A549 treated with Hydrocortisone at 1 μM for 4 hours (cell line): ENCODE data around the gene FAM118A. TPM values are rescaled to one million over a fixed set of nuclear protein-coding genes. Genes with fewer than 3 reads are reported as not detected.

ENCODE experiments used
- total RNA-seq: library from RNA; stranded (reverse); fragments of 200-300 nt; extraction: Qiagen RNA extraction; gene quantifications from 5 replicates; pipeline ENCODE4 v1.2.3, GENCODE V29; 2022

Gene FAM118A
- 9.5 to 13.9 TPM (median 10.2 TPM) in 5 replicates for total RNA-seq

GRCh38 chr22:45309422-45310227 lies at the start of gene FAM118A:
FAM118A (plus strand) TSS chr22:45309934; CDS start chr22:45322380, 12,446 bp downstream.

GRCh38 chr22:45284705-45285262 lies 24.9 kb upstream of the FAM118A start, which contains the start of gene UPK3A:
UPK3A (plus strand) TSS chr22:45284949; CDS start chr22:45285014, 65 bp downstream.

Other genes with a start within 250 kb of the FAM118A start
- gene NUP50, start 146.0 kb upstream of the FAM118A start, total RNA-seq, result 25.5 to 33.8 TPM (median 29.4 TPM) in 5 replicates
- 67.7 to 79.7 TPM (median 73.3 TPM) in 5 replicates for gene KIAA0930, start 69.0 kb upstream of the FAM118A start, total RNA-seq
- gene UPK3A, start 25.0 kb upstream of the FAM118A start, total RNA-seq, result not detected in 5 replicates
- 0.02 to 0.03 TPM in 2 of 5 replicates, not detected in the others for gene SMC1B, start 103.7 kb downstream of the FAM118A start, total RNA-seq
- 1.2 to 2.6 TPM (median 2.0 TPM) in 5 replicates for gene RIBC2, start 103.8 kb downstream of the FAM118A start, total RNA-seq
- 45.7 to 57.5 TPM (median 54.3 TPM) in 5 replicates for gene FBLN1, start 192.9 kb downstream of the FAM118A start, total RNA-seq